Neural progenitor cell (in vitro differentiated cells): Measurements from ENCODE around the gene UBE2QL1. TPM values are rescaled to one million over a fixed set of nuclear protein-coding genes. Genes with fewer than 3 reads are reported as not detected.

Experiments
- DNase-seq: peaks from one replicate; pipeline ENCODE4 v3.0.0-alpha.2; 2016; ENCODE audit warnings: low spot score
- H2AFZ ChIP-seq: fragments of 200-600 bp; sonication (generic); replicated peaks from 2 replicates; pipeline ENCODE4 v1.6.1; 2016; ENCODE audit warnings: antibody characterized with exemption
- H3F3A ChIP-seq: fragments of 200-600 bp; sonication (generic); 2 replicates; pipeline ENCODE4 v1.6.1; 2016; ENCODE audit warnings: antibody characterized with exemption, low read depth
- H3K27ac ChIP-seq: fragments of 200-600 bp; sonication (generic); 2 replicates; pipeline ENCODE4 v1.5.1; 2016; ENCODE audit warnings: mild to moderate bottlenecking
- H3K27me3 ChIP-seq: fragments of 200-600 bp; sonication (generic); 2 replicates; pipeline ENCODE4 v1.6.1; 2016; ENCODE audit warnings: mild to moderate bottlenecking, moderate library complexity
- H3K36me3 ChIP-seq: fragments of 200-600 bp; sonication (generic); 2 replicates; pipeline ENCODE4 v1.5.1; 2016
- H3K4me1 ChIP-seq: fragments of 200-600 bp; sonication (generic); 2 replicates; pipeline ENCODE4 v1.6.1; 2016; ENCODE audit warnings: mixed run types
- H3K4me2 ChIP-seq: fragments of 200-600 bp; sonication (generic); 2 replicates; pipeline ENCODE4 v1.6.1; 2016
- H3K4me3 ChIP-seq: fragments of 200-600 bp; sonication (generic); 2 replicates; pipeline ENCODE4 v1.5.1; 2016
- H3K79me2 ChIP-seq: fragments of 200-600 bp; sonication (generic); 2 replicates; pipeline ENCODE4 v1.6.1; 2016; ENCODE audit warnings: low read depth
- H3K9ac ChIP-seq: fragments of 200-600 bp; sonication (generic); 2 replicates; pipeline ENCODE4 v1.6.1; 2016
- H3K9me3 ChIP-seq: fragments of 200-600 bp; sonication (generic); 2 replicates; pipeline ENCODE4 v1.5.1; 2016; ENCODE audit warnings: low read depth
- H4K20me1 ChIP-seq: fragments of 200-600 bp; sonication (generic); 2 replicates; pipeline ENCODE4 v1.6.1; 2016; ENCODE audit warnings: low read depth
- H3K27ac Mint-ChIP-seq: 3 replicates; pipeline ENCODE4 v1.8.0; 2021; ENCODE audit warnings: mixed read lengths
- H3K27me3 Mint-ChIP-seq: 2 replicates; pipeline ENCODE4 v1.8.0; 2022; ENCODE audit warnings: low read depth, mild to moderate bottlenecking, inconsistent platforms, moderate library complexity, mixed read lengths; ENCODE audit not compliant: insufficient read depth
- H3K36me3 Mint-ChIP-seq: 3 replicates; pipeline ENCODE4 v1.8.0; 2021; ENCODE audit warnings: mixed read lengths
- H3K4me1 Mint-ChIP-seq: 3 replicates; pipeline ENCODE4 v1.8.0; 2021; ENCODE audit warnings: mixed read lengths
- H3K4me3 Mint-ChIP-seq: 3 replicates; pipeline ENCODE4 v1.8.0; 2021; ENCODE audit warnings: mild to moderate bottlenecking, moderate library complexity, mixed read lengths
- H3K9me3 Mint-ChIP-seq: 3 replicates; pipeline ENCODE4 v1.8.0; 2020; ENCODE audit warnings: mixed read lengths
- CTCF ChIP-seq: fragments of 200-600 bp; sonication (generic); IDR thresholded peaks from 2 replicates; pipeline ENCODE4 v1.5.1; 2017; ENCODE audit warnings: antibody characterized with exemption, mild to moderate bottlenecking
- EZH2 ChIP-seq: fragments of 200-600 bp; sonication (generic); IDR thresholded peaks from 2 replicates; pipeline ENCODE4 v1.6.1; 2017; ENCODE audit warnings: antibody characterized with exemption, mild to moderate bottlenecking, moderate library complexity
- EZH2phosphoT487 ChIP-seq: fragments of 200-600 bp; sonication (generic); IDR thresholded peaks from 2 replicates; pipeline ENCODE4 v1.6.1; 2017; ENCODE audit warnings: antibody characterized with exemption
- total RNA-seq: library from RNA; depleted of rRNA; stranded (reverse); fragments of >200 nt; gene quantifications from 2 replicates; pipeline ENCODE4 v1.2.3, GENCODE V29; 2015; ENCODE audit warnings: low replicate concordance

Gene UBE2QL1
- total RNA-seq, 1 donor from 2014 or later = 0.30 TPM

- Histone ChIP-seq H3K4me1 (no peaks in the 10 kb centered on the region), H3K79me2 (no peaks in the 10 kb centered on the region), H3K27ac (no peak overlapping the region), H4K20me1 (no peaks in the 10 kb centered on the region), H3K4me3 (no peak overlapping the region), H3K9me3 (no peaks in the 10 kb centered on the region), H3F3A (no peaks in the 10 kb centered on the region), H3K9ac (no peak overlapping the region), H3K27me3 (no peaks in the 10 kb centered on the region), H2AFZ (no peak overlapping the region), H3K36me3 (no peaks in the 10 kb centered on the region), H3K4me2 (no peak overlapping the region)
- no peak overlapping the region for H3K27ac Mint-ChIP-seq
- peaks cover 5% of the 10 kb centered on the region for H3K4me1 Mint-ChIP-seq
- no peaks in the 10 kb centered on the region for H3K36me3 Mint-ChIP-seq
- peaks cover 4% of the 10 kb centered on the region for H3K9me3 Mint-ChIP-seq
- DNase-seq = no peak
- H3K27me3 Mint-ChIP-seq = peaks cover 8% of the 10 kb centered on the region
- H3K4me3 Mint-ChIP-seq = no peak overlapping the region
- TF ChIP-seq EZH2phosphoT487 = no peak
- TF ChIP-seq CTCF = no peak
- TF ChIP-seq EZH2 = no peak
Observed at GRCh38 chr5:6505783-6506557, 57.3 kb downstream of the UBE2QL1 start.

- Histone ChIP-seq H3F3A (no peaks in the 10 kb centered on the region), H3K27ac (no peak overlapping the region), H2AFZ (no peak overlapping the region), H4K20me1 (no peaks in the 10 kb centered on the region), H3K4me1 (no peaks in the 10 kb centered on the region), H3K4me3 (no peak overlapping the region), H3K27me3 (no peaks in the 10 kb centered on the region), H3K36me3 (no peaks in the 10 kb centered on the region), H3K4me2 (no peak overlapping the region), H3K79me2 (no peaks in the 10 kb centered on the region), H3K9ac (no peak overlapping the region), H3K9me3 (no peaks in the 10 kb centered on the region)
- peaks cover 4% of the 10 kb centered on the region for H3K9me3 Mint-ChIP-seq
- no peak overlapping the region for H3K27ac Mint-ChIP-seq
- no peaks in the 10 kb centered on the region for H3K36me3 Mint-ChIP-seq
- H3K4me1 Mint-ChIP-seq = peaks cover 5% of the 10 kb centered on the region
- no peak for DNase-seq
- TF ChIP-seq EZH2 = no peak
- TF ChIP-seq CTCF = no peak
- no peak for TF ChIP-seq EZH2phosphoT487
- H3K27me3 Mint-ChIP-seq = peaks cover 8% of the 10 kb centered on the region
- no peak overlapping the region for H3K4me3 Mint-ChIP-seq
Observed at GRCh38 chr5:6506611-6507010, 58.0 kb downstream of the UBE2QL1 start.

- TF ChIP-seq EZH2phosphoT487 = no peak
- TF ChIP-seq EZH2 = no peak
- Histone ChIP-seq H3K4me2 (no peak overlapping the region), H2AFZ (no peak overlapping the region), H3K4me1 (no peaks in the 10 kb centered on the region), H3F3A (no peaks in the 10 kb centered on the region), H3K79me2 (no peaks in the 10 kb centered on the region), H3K27ac (no peak overlapping the region), H3K27me3 (no peaks in the 10 kb centered on the region), H3K9me3 (no peaks in the 10 kb centered on the region), H3K9ac (no peak overlapping the region), H4K20me1 (no peaks in the 10 kb centered on the region), H3K36me3 (no peaks in the 10 kb centered on the region), H3K4me3 (no peak overlapping the region)
- H3K36me3 Mint-ChIP-seq = no peaks in the 10 kb centered on the region
- DNase-seq = no peak
- no peak overlapping the region for H3K4me3 Mint-ChIP-seq
- H3K27me3 Mint-ChIP-seq = peaks cover 5% of the 10 kb centered on the region
- H3K27ac Mint-ChIP-seq = no peak overlapping the region
- peaks cover 4% of the 10 kb centered on the region for H3K9me3 Mint-ChIP-seq
- H3K4me1 Mint-ChIP-seq = peaks cover 5% of the 10 kb centered on the region
Observed at GRCh38 chr5:6508931-6509330, 60.3 kb downstream of the UBE2QL1 start.

GRCh38 chr5:6510132-6510531 is 61.5 kb downstream of the UBE2QL1 start:
- H3K4me1 Mint-ChIP-seq = peaks cover 4% of the 10 kb centered on the region
- no peak overlapping the region for H3K4me3 Mint-ChIP-seq
- no peak for DNase-seq
- TF ChIP-seq EZH2phosphoT487 (no peak), EZH2 (no peak), CTCF (no peak)
- no peak overlapping the region for H3K9ac ChIP-seq
- H3K4me1 ChIP-seq = no peaks in the 10 kb centered on the region
- no peaks in the 10 kb centered on the region for H3K79me2 ChIP-seq
- no peaks in the 10 kb centered on the region for H4K20me1 ChIP-seq
- H3K9me3 Mint-ChIP-seq = peaks cover 4% of the 10 kb centered on the region
- H3K4me3 ChIP-seq = no peak overlapping the region
- no peak overlapping the region for H3K27ac Mint-ChIP-seq
- H3K36me3 Mint-ChIP-seq = no peaks in the 10 kb centered on the region
- H2AFZ ChIP-seq = no peak overlapping the region
- no peaks in the 10 kb centered on the region for H3K27me3 ChIP-seq
- H3F3A ChIP-seq = no peaks in the 10 kb centered on the region
- H3K27ac ChIP-seq = no peak overlapping the region
- no peaks in the 10 kb centered on the region for H3K36me3 ChIP-seq
- H3K9me3 ChIP-seq = no peaks in the 10 kb centered on the region
- H3K4me2 ChIP-seq = no peak overlapping the region
- peaks cover 5% of the 10 kb centered on the region for H3K27me3 Mint-ChIP-seq
